GM18511 (cell line): Measurements from ENCODE around the gene SNAPC1.

ENCODE experiments used
- ATAC-seq: cut with Tn5 transposase; IDR thresholded peaks from one replicate; pipeline ENCODE4 v1.9.1; 2021; ENCODE audit warnings: mild to moderate bottlenecking, moderate library complexity; ENCODE audit not compliant: unreplicated experiment

SNAPC1 gene

GRCh38 chr14:61805451-61805850 is 43.2 kb downstream of the SNAPC1 start:
- no peak for ATAC-seq

GRCh38 chr14:61811882-61812346 is 49.7 kb downstream of the SNAPC1 start:
- no peak for ATAC-seq

- ATAC-seq, result no peak
Measured at GRCh38 chr14:61812347-61813095, 50.3 kb downstream of the SNAPC1 start, which contains the start of gene SYT16. TSS of gene SYT16 (plus strand) at chr14:61812703.

- no peak for ATAC-seq
Measured at GRCh38 chr14:61813096-61813606, 50.9 kb downstream of the SNAPC1 start.

GRCh38 chr14:61822458-61822857 is 60.2 kb downstream of the SNAPC1 start:
- ATAC-seq, result no peak

GRCh38 chr14:61832783-61833182 is 70.6 kb downstream of the SNAPC1 start:
- no peak for ATAC-seq

- ATAC-seq, result no peak
Measured at GRCh38 chr14:61836184-61836583, 74.0 kb downstream of the SNAPC1 start.

GRCh38 chr14:61836807-61837206 is 74.6 kb downstream of the SNAPC1 start:
- ATAC-seq, result no peak

- ATAC-seq, result peak; percentile 95
Measured at GRCh38 chr14:61837336-61838229, 75.4 kb downstream of the SNAPC1 start.

- ATAC-seq, result no peak
Measured at GRCh38 chr14:61838661-61839245, 76.5 kb downstream of the SNAPC1 start.

- no peak for ATAC-seq
Measured at GRCh38 chr14:61839507-61839906, 77.3 kb downstream of the SNAPC1 start.

GRCh38 chr14:61841145-61841544 is 78.9 kb downstream of the SNAPC1 start:
- ATAC-seq, result no peak
